Measurements from ENCODE around the gene COL4A1.

Gene COL4A1

GRCh38 chr13:110272651-110273050 is 34.3 kb downstream of the COL4A1 start:
- no peak for TF ChIP-seq YY1 (IDR thresholded peaks at IDR 0.05; ENCODE audit: insufficient read depth, insufficient read length)
- no peak for TF ChIP-seq SUZ12 (IDR thresholded peaks at IDR 0.05; ENCODE audit: extremely low read depth, insufficient read depth, insufficient read length)
- TF ChIP-seq ZNF274 (IDR thresholded peaks at IDR 0.05; ENCODE audit: low read depth, low read length), result no peak
- peaks cover 26% of the 10 kb centered on the region for H3K36me3 ChIP-seq (ENCODE audit: insufficient read depth, insufficient read length, low read length)
- no peaks in the 10 kb centered on the region for H3K9me3 ChIP-seq (ENCODE audit: insufficient read depth, low read length)
- no peaks in the 10 kb centered on the region for H3K27me3 ChIP-seq (ENCODE audit: insufficient read depth, insufficient read length)
- no peak overlapping the region for H3K4me3 ChIP-seq (ENCODE audit: insufficient read length, low read depth)
- no peak overlapping the region for H3K9ac ChIP-seq (ENCODE audit: insufficient read length, low read depth)
- H3K4me1 ChIP-seq (ENCODE audit: insufficient read depth, insufficient read length), result no peaks in the 10 kb centered on the region
- no peak for DNase-seq (ENCODE audit: low read depth, low spot score)

DNA sequence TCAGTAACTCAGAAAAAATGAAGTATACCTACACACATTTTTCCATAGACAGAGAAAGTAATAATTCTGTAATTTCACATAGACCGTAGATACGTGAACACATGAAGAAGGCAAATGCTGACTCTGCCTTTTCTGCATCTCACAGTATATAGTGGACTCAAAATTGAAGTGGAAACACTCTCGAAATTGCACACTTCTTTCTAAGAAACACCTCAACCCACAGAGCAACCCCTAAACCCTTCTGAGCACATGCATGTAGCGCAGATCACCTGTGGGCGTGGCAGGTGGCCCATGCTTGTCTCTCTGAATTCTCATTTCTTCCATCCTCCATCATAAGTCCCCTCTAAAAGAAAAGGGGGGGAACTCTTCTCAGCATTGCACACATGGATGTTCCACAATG is 34.7 kb downstream of the COL4A1 start:
- Histone ChIP-seq H3K4me1 (ENCODE audit: insufficient read depth, insufficient read length) (no peaks in the 10 kb centered on the region), H3K36me3 (ENCODE audit: insufficient read depth, insufficient read length, low read length) (peaks cover 26% of the 10 kb centered on the region), H3K9ac (ENCODE audit: insufficient read length, low read depth) (no peak overlapping the region), H3K4me3 (ENCODE audit: insufficient read length, low read depth) (no peak overlapping the region), H3K27me3 (ENCODE audit: insufficient read depth, insufficient read length) (no peaks in the 10 kb centered on the region), H3K9me3 (ENCODE audit: insufficient read depth, low read length) (no peaks in the 10 kb centered on the region)
- no peak for TF ChIP-seq YY1 (IDR thresholded peaks at IDR 0.05; ENCODE audit: insufficient read depth, insufficient read length)
- no peak for TF ChIP-seq SUZ12 (IDR thresholded peaks at IDR 0.05; ENCODE audit: extremely low read depth, insufficient read depth, insufficient read length)
- TF ChIP-seq ZNF274 (IDR thresholded peaks at IDR 0.05; ENCODE audit: low read depth, low read length), result no peak
- DNase-seq (ENCODE audit: low read depth, low spot score), result no peak

- DNase-seq (ENCODE audit: low read depth, low spot score), result no peak
- H3K27me3 ChIP-seq (ENCODE audit: insufficient read depth, insufficient read length), result no peaks in the 10 kb centered on the region
- H3K9me3 ChIP-seq (ENCODE audit: insufficient read depth, low read length), result no peaks in the 10 kb centered on the region
- H3K4me3 ChIP-seq (ENCODE audit: insufficient read length, low read depth), result no peak overlapping the region
- TF ChIP-seq SUZ12 (IDR thresholded peaks at IDR 0.05; ENCODE audit: extremely low read depth, insufficient read depth, insufficient read length), result no peak
- TF ChIP-seq ZNF274 (IDR thresholded peaks at IDR 0.05; ENCODE audit: low read depth, low read length), result no peak
- TF ChIP-seq YY1 (IDR thresholded peaks at IDR 0.05; ENCODE audit: insufficient read depth, insufficient read length), result no peak
- no peaks in the 10 kb centered on the region for H3K4me1 ChIP-seq (ENCODE audit: insufficient read depth, insufficient read length)
- H3K9ac ChIP-seq (ENCODE audit: insufficient read length, low read depth), result no peak overlapping the region
- H3K36me3 ChIP-seq (ENCODE audit: insufficient read depth, insufficient read length, low read length), result peaks cover 26% of the 10 kb centered on the region
Measured at GRCh38 chr13:110271313-110271712, 35.6 kb downstream of the COL4A1 start.

DNA sequence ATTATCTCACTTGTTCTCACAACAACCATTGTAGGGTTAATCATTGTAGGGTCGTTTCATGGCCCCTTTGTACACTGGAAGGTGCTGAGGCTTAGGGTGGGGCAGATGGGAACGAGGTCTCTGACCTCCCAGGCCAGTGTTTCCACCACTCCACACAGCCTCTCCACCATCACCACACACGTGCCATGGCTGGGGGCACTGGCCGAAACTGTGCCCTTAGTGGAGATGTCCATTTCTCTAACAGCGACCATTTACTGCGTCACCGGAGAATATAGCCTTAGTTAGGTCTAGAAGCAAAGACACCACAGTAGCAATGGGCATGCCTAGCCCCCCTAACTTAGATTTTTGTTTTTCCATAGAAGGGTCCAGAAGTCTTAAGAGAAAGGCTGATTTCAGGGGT is 36.5 kb downstream of the COL4A1 start:
- Histone ChIP-seq H3K27me3 (ENCODE audit: insufficient read depth, insufficient read length) (no peaks in the 10 kb centered on the region), H3K4me1 (ENCODE audit: insufficient read depth, insufficient read length) (no peaks in the 10 kb centered on the region), H3K9me3 (ENCODE audit: insufficient read depth, low read length) (no peaks in the 10 kb centered on the region), H3K9ac (ENCODE audit: insufficient read length, low read depth) (no peak overlapping the region), H3K4me3 (ENCODE audit: insufficient read length, low read depth) (no peak overlapping the region), H3K36me3 (ENCODE audit: insufficient read depth, insufficient read length, low read length) (peaks cover 32% of the 10 kb centered on the region)
- TF ChIP-seq SUZ12 (IDR thresholded peaks at IDR 0.05; ENCODE audit: extremely low read depth, insufficient read depth, insufficient read length) (no peak), ZNF274 (IDR thresholded peaks at IDR 0.05; ENCODE audit: low read depth, low read length) (no peak)
- no peak for DNase-seq (ENCODE audit: low read depth, low spot score)

DNA sequence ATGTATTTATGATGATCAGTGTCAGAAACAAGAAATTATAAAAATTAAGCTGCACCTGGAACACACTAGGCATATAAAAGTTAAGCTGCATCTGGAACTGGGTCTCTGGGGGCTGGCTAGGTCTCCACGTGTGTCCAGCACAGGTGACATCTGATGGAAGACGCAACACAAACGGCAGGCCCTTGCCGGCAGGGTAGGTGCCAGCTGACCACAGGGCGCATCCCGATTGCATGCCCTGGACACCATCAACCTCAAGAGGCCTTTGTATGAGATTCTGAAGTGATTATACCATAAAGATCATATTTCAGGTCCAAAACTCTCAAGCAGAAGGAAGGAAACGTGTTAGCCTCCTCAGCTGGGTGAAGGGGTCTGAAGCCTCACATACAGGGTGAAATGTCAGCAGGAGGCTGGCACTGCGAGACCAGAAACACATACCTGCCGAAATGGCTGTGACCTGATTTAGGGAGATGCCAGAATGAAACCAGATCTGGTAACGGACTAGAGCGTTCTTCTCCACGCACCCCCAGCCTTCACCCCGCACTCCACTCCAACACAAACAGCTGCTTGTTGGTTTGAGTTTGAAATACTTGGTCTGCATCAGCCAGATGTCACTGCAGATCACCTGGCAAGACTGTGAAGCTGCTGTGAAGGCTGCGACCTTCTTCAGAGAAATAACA is 37.3 kb downstream of the COL4A1 start:
- peaks cover 4% of the 10 kb centered on the region for H3K4me1 ChIP-seq (ENCODE audit: insufficient read depth, insufficient read length)
- H3K9me3 ChIP-seq (ENCODE audit: insufficient read depth, low read length), result no peaks in the 10 kb centered on the region
- no peak overlapping the region for H3K4me3 ChIP-seq (ENCODE audit: insufficient read length, low read depth)
- DNase-seq (ENCODE audit: low read depth, low spot score), result no peak
- H3K27me3 ChIP-seq (ENCODE audit: insufficient read depth, insufficient read length), result no peaks in the 10 kb centered on the region
- TF ChIP-seq YY1 (IDR thresholded peaks at IDR 0.05; ENCODE audit: insufficient read depth, insufficient read length) (no peak), SUZ12 (IDR thresholded peaks at IDR 0.05; ENCODE audit: extremely low read depth, insufficient read depth, insufficient read length) (no peak), ZNF274 (IDR thresholded peaks at IDR 0.05; ENCODE audit: low read depth, low read length) (no peak)
- H3K36me3 ChIP-seq (ENCODE audit: insufficient read depth, insufficient read length, low read length), result peaks cover 37% of the 10 kb centered on the region
- H3K9ac ChIP-seq (ENCODE audit: insufficient read length, low read depth), result no peak overlapping the region

DNA sequence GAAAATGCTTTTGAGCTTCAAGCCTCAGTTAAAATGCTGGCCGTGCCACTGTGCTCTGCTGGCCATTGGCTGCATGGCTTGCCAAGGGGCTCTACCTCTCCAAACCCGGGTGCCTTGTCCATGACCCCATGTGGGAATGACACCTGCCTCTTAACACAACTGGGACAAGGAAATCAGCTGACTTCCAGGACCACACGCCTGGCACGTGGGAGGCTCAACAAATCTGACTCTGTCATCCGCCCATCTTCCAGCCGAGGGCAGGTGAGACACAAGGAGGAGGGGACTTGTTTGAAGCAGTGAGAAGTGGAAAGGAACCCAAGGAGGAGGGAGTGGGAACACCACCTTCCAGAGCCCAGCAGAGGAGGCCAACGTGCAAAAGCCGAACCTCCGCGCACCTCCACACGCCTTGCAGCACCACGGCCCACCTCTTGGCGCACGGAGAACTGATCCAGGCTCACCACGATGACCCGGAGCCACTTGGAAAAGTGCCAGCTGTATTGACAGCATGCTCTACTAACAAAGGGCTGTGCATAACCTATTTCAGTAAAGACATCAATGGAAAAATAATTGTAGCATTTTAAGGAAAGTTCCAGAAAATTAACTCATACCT is 38.3 kb downstream of the COL4A1 start:
- H3K9me3 ChIP-seq (ENCODE audit: insufficient read depth, low read length), result no peaks in the 10 kb centered on the region
- TF ChIP-seq YY1 (IDR thresholded peaks at IDR 0.05; ENCODE audit: insufficient read depth, insufficient read length) (no peak), SUZ12 (IDR thresholded peaks at IDR 0.05; ENCODE audit: extremely low read depth, insufficient read depth, insufficient read length) (no peak), ZNF274 (IDR thresholded peaks at IDR 0.05; ENCODE audit: low read depth, low read length) (no peak)
- no peak for DNase-seq (ENCODE audit: low read depth, low spot score)
- H3K4me1 ChIP-seq (ENCODE audit: insufficient read depth, insufficient read length), result peaks cover 4% of the 10 kb centered on the region
- no peaks in the 10 kb centered on the region for H3K27me3 ChIP-seq (ENCODE audit: insufficient read depth, insufficient read length)
- H3K36me3 ChIP-seq (ENCODE audit: insufficient read depth, insufficient read length, low read length), result peaks cover 38% of the 10 kb centered on the region
- no peak overlapping the region for H3K4me3 ChIP-seq (ENCODE audit: insufficient read length, low read depth)
- no peak overlapping the region for H3K9ac ChIP-seq (ENCODE audit: insufficient read length, low read depth)

GRCh38 chr13:110268061-110268460 is 38.9 kb downstream of the COL4A1 start:
- H3K4me3 ChIP-seq (ENCODE audit: insufficient read length, low read depth), result no peak overlapping the region

More at GRCh38 chr13:110268061-110268460, 38.9 kb downstream of the COL4A1 start:
- H3K27me3 ChIP-seq (ENCODE audit: insufficient read depth, insufficient read length), result no peaks in the 10 kb centered on the region
- peaks cover 4% of the 10 kb centered on the region for H3K4me1 ChIP-seq (ENCODE audit: insufficient read depth, insufficient read length)
- no peak overlapping the region for H3K9ac ChIP-seq (ENCODE audit: insufficient read length, low read depth)
- peaks cover 35% of the 10 kb centered on the region for H3K36me3 ChIP-seq (ENCODE audit: insufficient read depth, insufficient read length, low read length)
- TF ChIP-seq YY1 (IDR thresholded peaks at IDR 0.05; ENCODE audit: insufficient read depth, insufficient read length) (no peak), SUZ12 (IDR thresholded peaks at IDR 0.05; ENCODE audit: extremely low read depth, insufficient read depth, insufficient read length) (no peak), ZNF274 (IDR thresholded peaks at IDR 0.05; ENCODE audit: low read depth, low read length) (no peak)
- no peaks in the 10 kb centered on the region for H3K9me3 ChIP-seq (ENCODE audit: insufficient read depth, low read length)
- DNase-seq (ENCODE audit: low read depth, low spot score), result no peak
